ENCODE data around the gene DEDD.
"Not testable (repeated sequence)": the region's sequence is repeated elsewhere in the genome, so short reads cannot be mapped to it uniquely, and the experiment has no call there.

The DEDD gene

DNA sequence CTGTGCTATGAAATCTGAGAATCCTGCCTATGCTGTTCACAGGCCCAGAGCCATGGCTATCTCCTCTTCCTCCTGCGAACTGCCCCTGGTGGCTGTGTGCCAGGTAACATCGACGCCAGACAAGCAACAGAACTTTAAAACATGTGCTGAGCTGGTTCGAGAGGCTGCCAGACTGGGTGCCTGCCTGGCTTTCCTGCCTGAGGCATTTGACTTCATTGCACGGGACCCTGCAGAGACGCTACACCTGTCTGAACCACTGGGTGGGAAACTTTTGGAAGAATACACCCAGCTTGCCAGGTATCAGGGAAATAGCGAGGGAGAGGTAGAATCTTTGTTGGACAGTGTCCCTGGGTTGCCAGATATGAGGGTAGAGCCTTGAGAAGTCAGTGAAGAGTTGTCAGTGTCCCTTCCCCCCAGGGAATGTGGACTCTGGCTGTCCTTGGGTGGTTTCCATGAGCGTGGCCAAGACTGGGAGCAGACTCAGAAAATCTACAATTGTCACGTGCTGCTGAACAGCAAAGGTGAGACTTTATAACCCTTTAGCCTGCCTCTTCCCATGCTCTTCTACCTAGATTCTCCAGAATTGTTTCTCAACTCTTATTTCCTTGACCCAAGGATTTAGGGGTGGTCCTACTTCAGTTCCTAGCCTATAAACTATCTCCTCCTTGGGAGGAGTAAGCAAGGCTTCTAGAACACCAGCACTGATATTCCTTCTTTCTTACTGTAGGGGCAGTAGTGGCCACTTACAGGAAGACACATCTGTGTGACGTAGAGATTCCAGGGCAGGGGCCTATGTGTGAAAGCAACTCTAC is 13.2 kb downstream of the DEDD start:
- H3K36me3 ChIP-seq (ENCODE audit: insufficient read depth, low read length) = peaks cover 44% of the 10 kb centered on the region
- peak overlapping the region; percentile 96 to 99 for H3K4me3 ChIP-seq (ENCODE audit: low read depth in 1 of 2, low read length in 2 of 2)
- peaks cover 43% of the 10 kb centered on the region for H3K4me1 ChIP-seq (ENCODE audit: insufficient read depth, low read length)
- H3K27me3 ChIP-seq (ENCODE audit: control insufficient read depth in 1 of 2, insufficient read depth in 2 of 2, low read length in 2 of 2) = no peaks in the 10 kb centered on the region
- no peaks in the 10 kb centered on the region for H3K9me3 ChIP-seq (ENCODE audit: low read length)
- peak overlapping the region; percentile 87 for H3K9ac ChIP-seq (ENCODE audit: low read length)
- H3K27ac ChIP-seq (ENCODE audit: low read depth, low read length) = peak overlapping the region; percentile 99

DNA sequence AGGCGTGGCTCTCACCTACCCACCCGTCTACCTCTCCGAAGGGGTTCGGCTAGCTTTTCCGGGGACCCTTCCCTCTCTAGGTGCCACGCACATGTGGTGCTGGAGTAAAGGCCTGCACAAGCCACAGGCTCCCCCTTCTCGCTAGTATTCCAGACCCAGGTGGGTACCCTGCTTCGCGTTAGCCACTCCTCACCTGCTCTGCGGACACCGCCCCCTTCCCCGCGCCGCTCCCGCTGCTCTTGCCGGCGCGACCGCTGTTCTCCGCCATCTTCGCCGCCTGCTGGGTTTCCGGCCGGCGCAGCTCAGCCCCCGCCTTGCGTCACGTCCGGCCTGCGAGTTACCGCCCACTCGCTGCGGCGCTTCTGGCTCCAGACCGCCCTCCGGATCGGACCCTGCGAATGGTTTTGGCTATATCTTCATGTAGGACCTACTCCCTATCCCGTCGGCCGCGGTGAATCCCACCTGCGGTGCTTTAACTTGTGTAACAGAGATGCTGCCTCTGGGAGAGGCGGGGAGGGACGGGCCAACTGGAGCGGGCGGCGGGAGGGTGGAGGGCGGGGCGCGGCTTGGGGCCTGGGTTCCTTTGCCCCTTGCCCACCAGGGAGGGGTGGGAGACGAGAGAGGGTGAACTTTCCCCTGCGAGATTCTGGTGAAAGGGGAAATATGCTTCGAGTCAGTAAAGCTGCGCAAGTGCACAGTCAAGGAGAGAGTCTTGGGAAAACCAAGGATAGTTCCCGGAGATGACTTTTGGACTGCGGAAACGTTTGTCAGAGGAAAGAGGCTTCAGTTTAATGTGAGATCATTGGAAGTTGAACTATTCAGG is 14.5 kb downstream of the DEDD start, which contains the start of the genes NIT1 and PFDN2:
TSS of gene NIT1 (plus strand) at position 347 of the 823 bp plus-strand sequence. CDS start at position 419, 72 bp downstream.
TSS of gene PFDN2 (minus strand) at position 279 of the 823 bp plus-strand sequence. CDS start at position 268, 11 bp downstream.
- H3K27me3 ChIP-seq (ENCODE audit: control insufficient read depth in 1 of 2, insufficient read depth in 2 of 2, low read length in 2 of 2) = no peaks in the 10 kb centered on the region
- H3K36me3 ChIP-seq (ENCODE audit: insufficient read depth, low read length) = peaks cover 32% of the 10 kb centered on the region
- peak within 1 kb of the TSS; percentile 96 to 99 for H3K4me3 ChIP-seq (ENCODE audit: low read depth in 1 of 2, low read length in 2 of 2)
- peaks cover 43% of the 10 kb centered on the region for H3K4me1 ChIP-seq (ENCODE audit: insufficient read depth, low read length)
- peak within 1 kb of the TSS; percentile 87 for H3K9ac ChIP-seq (ENCODE audit: low read length)
- peak within 1 kb of the TSS; percentile 99 for H3K27ac ChIP-seq (ENCODE audit: low read depth, low read length)
- H3K9me3 ChIP-seq (ENCODE audit: low read length) = no peaks in the 10 kb centered on the region

DNA sequence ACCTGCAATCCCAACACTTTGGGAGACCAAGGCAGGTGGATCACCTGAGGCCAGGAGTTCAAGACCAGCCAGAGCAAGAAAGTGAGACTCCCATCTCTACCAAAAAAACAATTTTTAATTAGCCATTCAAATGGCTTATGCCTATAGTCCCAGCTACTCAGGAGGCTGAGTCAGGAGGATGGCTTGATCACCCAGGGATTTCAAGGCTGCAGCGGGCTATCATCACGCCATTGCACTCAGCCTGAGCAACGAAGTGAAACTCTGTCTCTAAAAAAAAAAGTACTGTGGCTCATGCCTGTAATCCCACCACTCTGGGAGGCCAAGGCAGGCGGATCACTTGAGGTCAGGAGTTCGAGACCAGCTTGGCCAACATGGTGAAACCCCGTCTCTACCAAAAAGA is 16.5 kb downstream of the DEDD start:
- Histone ChIP-seq H3K36me3 (ENCODE audit: insufficient read depth, low read length) (peaks cover 12% of the 10 kb centered on the region), H3K4me1 (ENCODE audit: insufficient read depth, low read length) (peaks cover 43% of the 10 kb centered on the region)
- not testable (repeated sequence) for H3K9me3 ChIP-seq (ENCODE audit: low read length); H3K9ac ChIP-seq (ENCODE audit: low read length); H3K4me3 ChIP-seq (ENCODE audit: low read depth in 1 of 2, low read length in 2 of 2); H3K27ac ChIP-seq (ENCODE audit: low read depth, low read length); H3K27me3 ChIP-seq (ENCODE audit: control insufficient read depth in 1 of 2, insufficient read depth in 2 of 2, low read length in 2 of 2)

DNA sequence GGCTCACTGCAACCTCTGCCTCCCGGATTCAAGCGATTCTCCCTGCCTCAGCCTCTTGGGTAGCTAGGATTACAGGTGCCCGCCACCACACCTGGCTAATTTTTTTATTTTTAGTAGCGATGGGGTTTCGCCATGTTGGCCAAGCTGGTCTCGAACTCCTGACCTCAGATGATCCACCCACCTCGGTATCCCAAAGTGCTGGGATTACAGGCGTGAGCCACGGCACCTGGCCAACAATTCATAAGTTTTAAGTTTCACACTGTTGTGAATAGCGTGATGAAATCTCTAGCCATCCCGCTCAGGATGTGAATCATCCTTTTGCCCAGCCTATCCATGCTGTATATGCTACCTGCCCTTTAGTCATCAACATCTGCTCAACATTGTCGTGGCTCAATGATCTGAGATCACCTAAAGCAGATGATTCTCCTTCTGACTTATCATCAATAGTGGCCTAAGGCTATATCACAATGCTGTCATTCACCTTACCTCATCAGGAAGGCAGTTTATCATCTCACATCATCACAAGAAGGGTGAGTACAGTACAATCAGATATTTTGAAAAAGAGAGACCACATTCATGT is 17.2 kb downstream of the DEDD start:
- H3K27ac ChIP-seq (ENCODE audit: low read depth, low read length) = no peak overlapping the region
- H3K27me3 ChIP-seq (ENCODE audit: control insufficient read depth in 1 of 2, insufficient read depth in 2 of 2, low read length in 2 of 2) = no peaks in the 10 kb centered on the region

DNA sequence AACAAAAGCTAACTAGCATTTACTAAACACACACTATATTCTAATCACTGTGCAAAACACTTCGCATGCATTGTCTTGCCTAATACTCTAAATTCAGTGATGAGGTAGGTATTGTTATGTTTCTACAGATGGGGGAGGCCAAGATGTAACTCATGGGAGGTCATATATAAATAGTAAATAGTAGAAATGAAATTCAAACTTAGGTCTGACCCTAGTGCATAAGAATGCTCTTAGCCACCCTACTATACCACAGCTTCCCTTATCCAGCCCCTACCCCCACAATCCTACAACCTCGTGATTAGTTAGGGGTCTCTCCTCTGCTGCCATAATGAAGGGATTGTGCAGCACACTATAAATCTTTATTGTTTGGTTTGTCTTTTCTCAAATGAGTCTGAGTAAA is 17.9 kb downstream of the DEDD start:
- Histone ChIP-seq H3K9me3 (ENCODE audit: low read length) (no peaks in the 10 kb centered on the region), H3K9ac (ENCODE audit: low read length) (no peak overlapping the region), H3K4me3 (ENCODE audit: low read depth in 1 of 2, low read length in 2 of 2) (no peak overlapping the region), H3K27me3 (ENCODE audit: control insufficient read depth in 1 of 2, insufficient read depth in 2 of 2, low read length in 2 of 2) (no peaks in the 10 kb centered on the region), H3K4me1 (ENCODE audit: insufficient read depth, low read length) (peaks cover 31% of the 10 kb centered on the region), H3K27ac (ENCODE audit: low read depth, low read length) (no peak overlapping the region), H3K36me3 (ENCODE audit: insufficient read depth, low read length) (no peaks in the 10 kb centered on the region)

More for the DNA sequence above, 17.2 kb downstream of the DEDD start:
- H3K9ac ChIP-seq (ENCODE audit: low read length) = no peak overlapping the region
- peaks cover 5% of the 10 kb centered on the region for H3K36me3 ChIP-seq (ENCODE audit: insufficient read depth, low read length)
- no peaks in the 10 kb centered on the region for H3K9me3 ChIP-seq (ENCODE audit: low read length)
- H3K4me1 ChIP-seq (ENCODE audit: insufficient read depth, low read length) = peaks cover 37% of the 10 kb centered on the region
- no peak overlapping the region for H3K4me3 ChIP-seq (ENCODE audit: low read depth in 1 of 2, low read length in 2 of 2)

DNA sequence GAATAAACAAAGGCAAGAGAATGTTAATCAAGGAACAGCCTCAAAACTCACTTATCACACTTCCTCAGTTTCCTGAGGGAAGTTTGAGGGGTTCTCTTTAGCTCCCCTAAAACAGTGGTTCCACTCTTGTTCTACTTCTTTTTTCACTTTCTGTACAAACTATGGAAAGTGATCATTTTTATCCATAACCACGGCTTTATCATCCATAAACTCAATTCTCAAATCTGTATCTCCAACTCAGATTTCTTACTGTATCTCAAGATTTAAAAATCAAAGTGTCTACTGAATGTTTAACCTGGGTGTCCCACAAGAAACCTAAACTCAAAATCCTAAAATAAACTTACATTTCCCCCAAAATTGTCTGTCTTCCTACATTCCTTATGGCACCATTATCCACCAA is 18.6 kb downstream of the DEDD start:
- Histone ChIP-seq H3K4me1 (ENCODE audit: insufficient read depth, low read length) (peaks cover 24% of the 10 kb centered on the region), H3K36me3 (ENCODE audit: insufficient read depth, low read length) (no peaks in the 10 kb centered on the region), H3K9ac (ENCODE audit: low read length) (no peak overlapping the region), H3K27me3 (ENCODE audit: control insufficient read depth in 1 of 2, insufficient read depth in 2 of 2, low read length in 2 of 2) (no peaks in the 10 kb centered on the region), H3K4me3 (ENCODE audit: low read depth in 1 of 2, low read length in 2 of 2) (no peak overlapping the region), H3K27ac (ENCODE audit: low read depth, low read length) (no peak overlapping the region), H3K9me3 (ENCODE audit: low read length) (no peaks in the 10 kb centered on the region)

DNA sequence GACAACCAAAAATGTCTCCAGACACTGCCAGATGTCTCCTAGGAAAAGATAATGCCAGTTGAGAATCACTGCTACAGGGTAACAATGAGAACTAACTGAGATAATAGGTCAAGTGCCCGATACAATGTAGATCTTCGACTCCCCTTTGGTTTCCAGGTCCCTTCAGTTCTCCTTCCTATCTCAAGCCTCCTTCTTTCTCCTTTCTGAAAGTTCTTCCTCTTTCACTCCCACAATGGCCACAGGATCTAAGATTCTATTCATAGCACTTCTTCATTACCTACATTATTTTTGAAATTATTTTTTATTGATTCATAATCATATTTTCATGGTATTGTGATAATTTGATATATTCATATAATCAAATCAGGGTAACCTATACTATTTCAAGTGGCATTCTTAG is 20.9 kb downstream of the DEDD start:
- H3K9ac ChIP-seq (ENCODE audit: low read length) = no peak overlapping the region
- H3K4me1 ChIP-seq (ENCODE audit: insufficient read depth, low read length) = peaks cover 12% of the 10 kb centered on the region
- H3K9me3 ChIP-seq (ENCODE audit: low read length) = no peaks in the 10 kb centered on the region
- H3K27ac ChIP-seq (ENCODE audit: low read depth, low read length) = no peak overlapping the region
- H3K27me3 ChIP-seq (ENCODE audit: control insufficient read depth in 1 of 2, insufficient read depth in 2 of 2, low read length in 2 of 2) = no peaks in the 10 kb centered on the region
- H3K4me3 ChIP-seq (ENCODE audit: low read depth in 1 of 2, low read length in 2 of 2) = no peak overlapping the region
- no peaks in the 10 kb centered on the region for H3K36me3 ChIP-seq (ENCODE audit: insufficient read depth, low read length)

DNA sequence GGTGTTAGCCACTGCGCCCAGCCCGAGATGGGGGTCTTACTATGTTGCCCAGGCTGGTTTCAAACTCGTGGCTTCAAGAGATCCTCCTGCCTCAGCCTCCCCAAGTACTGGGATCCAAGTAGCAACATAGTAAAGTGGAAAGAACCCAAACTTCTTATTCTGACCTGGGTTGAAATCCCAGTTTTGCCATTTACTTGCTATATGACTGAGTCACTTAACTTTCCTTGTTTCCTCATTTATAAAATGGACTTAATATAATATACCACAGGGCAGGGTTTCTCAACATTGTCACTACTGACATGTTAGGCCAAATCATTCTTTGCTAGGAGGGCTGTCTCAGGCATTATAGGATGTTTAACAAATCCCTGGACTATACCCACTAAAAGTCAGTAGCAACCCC is 21.4 kb downstream of the DEDD start:
- no peak overlapping the region for H3K4me3 ChIP-seq (ENCODE audit: low read depth in 1 of 2, low read length in 2 of 2)
- H3K27me3 ChIP-seq (ENCODE audit: control insufficient read depth in 1 of 2, insufficient read depth in 2 of 2, low read length in 2 of 2) = no peaks in the 10 kb centered on the region
- H3K9ac ChIP-seq (ENCODE audit: low read length) = no peak overlapping the region
- H3K4me1 ChIP-seq (ENCODE audit: insufficient read depth, low read length) = peaks cover 8% of the 10 kb centered on the region
- no peak overlapping the region for H3K27ac ChIP-seq (ENCODE audit: low read depth, low read length)
- no peaks in the 10 kb centered on the region for H3K9me3 ChIP-seq (ENCODE audit: low read length)
- no peaks in the 10 kb centered on the region for H3K36me3 ChIP-seq (ENCODE audit: insufficient read depth, low read length)

DNA sequence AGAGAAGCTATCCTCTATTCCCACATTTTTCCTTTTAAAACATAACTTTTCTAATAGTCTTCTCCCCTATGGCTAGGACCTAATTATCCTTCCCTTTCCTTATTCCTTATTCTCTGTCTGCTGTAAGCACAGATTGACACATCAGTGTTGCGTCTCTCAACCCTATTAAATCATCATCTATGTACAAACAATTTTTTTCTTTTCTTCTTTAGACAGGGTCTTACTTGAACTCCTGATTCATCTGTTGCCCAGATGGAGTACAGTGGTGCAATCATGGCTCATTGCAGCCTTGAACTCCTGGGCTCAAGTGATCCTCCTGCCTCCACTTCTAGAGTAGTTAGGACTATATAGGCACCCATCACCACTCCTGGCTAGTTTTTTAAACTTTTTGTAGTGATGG is 26.0 kb downstream of the DEDD start:
- Histone ChIP-seq H3K4me1 (ENCODE audit: insufficient read depth, low read length) (no peaks in the 10 kb centered on the region), H3K9ac (ENCODE audit: low read length) (no peak overlapping the region), H3K9me3 (ENCODE audit: low read length) (no peaks in the 10 kb centered on the region), H3K36me3 (ENCODE audit: insufficient read depth, low read length) (peaks cover 8% of the 10 kb centered on the region), H3K4me3 (ENCODE audit: low read depth in 1 of 2, low read length in 2 of 2) (no peak overlapping the region), H3K27me3 (ENCODE audit: control insufficient read depth in 1 of 2, insufficient read depth in 2 of 2, low read length in 2 of 2) (no peaks in the 10 kb centered on the region), H3K27ac (ENCODE audit: low read depth, low read length) (no peak overlapping the region)

DNA sequence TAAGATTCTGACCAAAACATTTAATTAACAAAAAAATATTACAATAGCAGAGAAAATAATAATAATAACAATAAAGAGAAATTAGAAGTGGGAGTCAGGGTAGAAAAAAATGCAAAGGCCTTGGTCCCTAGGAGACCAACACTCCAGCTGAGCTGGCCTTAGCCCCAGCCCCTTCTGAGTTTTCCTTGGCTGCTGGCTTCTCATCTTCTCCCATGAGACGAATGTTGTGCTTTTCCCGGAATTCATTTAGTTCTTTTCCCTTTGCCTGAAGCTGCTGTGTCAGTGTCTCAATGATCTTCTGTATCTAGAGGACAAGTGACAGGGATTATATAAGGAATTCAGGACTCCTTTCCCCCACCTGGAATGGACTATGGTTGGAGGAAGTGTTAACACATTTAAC is 31.9 kb downstream of the DEDD start:
- no peak overlapping the region for H3K4me3 ChIP-seq (ENCODE audit: low read depth in 1 of 2, low read length in 2 of 2)
- no peak overlapping the region for H3K27ac ChIP-seq (ENCODE audit: low read depth, low read length)
- no peaks in the 10 kb centered on the region for H3K27me3 ChIP-seq (ENCODE audit: control insufficient read depth in 1 of 2, insufficient read depth in 2 of 2, low read length in 2 of 2)
- H3K9ac ChIP-seq (ENCODE audit: low read length) = no peak overlapping the region
- H3K9me3 ChIP-seq (ENCODE audit: low read length) = no peaks in the 10 kb centered on the region
- H3K4me1 ChIP-seq (ENCODE audit: insufficient read depth, low read length) = peaks cover 7% of the 10 kb centered on the region
- peaks cover 19% of the 10 kb centered on the region for H3K36me3 ChIP-seq (ENCODE audit: insufficient read depth, low read length)

DNA sequence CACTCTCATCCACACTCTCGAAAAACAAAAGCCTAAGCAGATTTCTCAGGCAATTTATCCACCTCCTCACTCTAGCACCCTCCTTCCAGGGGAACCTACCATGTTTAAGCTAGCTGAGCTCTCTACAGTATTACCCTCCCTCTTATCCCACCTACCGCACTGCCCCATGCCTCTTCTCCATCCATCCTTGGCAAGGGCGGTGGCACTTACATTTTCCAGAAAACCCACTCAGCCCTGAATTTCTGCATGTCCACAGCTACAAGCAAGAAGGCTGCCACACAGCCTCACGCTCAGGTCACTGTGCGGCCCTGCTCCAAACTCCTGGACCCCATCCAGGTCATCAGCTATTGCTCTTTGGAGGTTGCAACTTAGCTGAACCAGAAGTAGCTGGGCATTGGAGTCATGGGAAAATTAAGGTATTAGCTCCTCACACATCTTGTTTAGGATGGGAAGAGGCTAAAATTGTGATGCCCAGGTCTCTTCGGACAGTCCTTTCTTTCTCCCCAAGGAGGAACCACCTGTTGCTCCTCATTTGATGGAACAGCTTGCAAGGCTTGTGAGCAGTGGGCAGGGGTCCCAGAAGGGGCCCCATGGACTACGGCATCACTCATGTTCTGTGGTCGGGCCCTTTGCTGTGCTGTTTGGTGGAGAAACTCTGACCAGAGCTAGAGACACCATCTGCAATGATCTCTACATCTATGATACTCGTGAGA is 33.2 kb downstream of the DEDD start:
- no peak overlapping the region for H3K9ac ChIP-seq (ENCODE audit: low read length)
- peaks cover 7% of the 10 kb centered on the region for H3K4me1 ChIP-seq (ENCODE audit: insufficient read depth, low read length)
- no peaks in the 10 kb centered on the region for H3K27me3 ChIP-seq (ENCODE audit: control insufficient read depth in 1 of 2, insufficient read depth in 2 of 2, low read length in 2 of 2)
- H3K36me3 ChIP-seq (ENCODE audit: insufficient read depth, low read length) = peaks cover 19% of the 10 kb centered on the region
- H3K27ac ChIP-seq (ENCODE audit: low read depth, low read length) = peak overlapping the region; percentile 61
- no peaks in the 10 kb centered on the region for H3K9me3 ChIP-seq (ENCODE audit: low read length)
- peak overlapping the region; percentile 58 to 91 for H3K4me3 ChIP-seq (ENCODE audit: low read depth in 1 of 2, low read length in 2 of 2)

All from muscle layer of colon (tissue), 2 donors.